WTC11 (cell line): Measurements from ENCODE around the gene CAMSAP1. TPM values are rescaled to one million over a fixed set of nuclear protein-coding genes. Genes with fewer than 3 reads are reported as not detected.

ENCODE experiments used
- ATAC-seq: fragments of 200-7000 bp; cut with Tn5 transposase; 2 replicates; pipeline ENCODE4 v1.10.0; 2021; ENCODE audit warnings: mild to moderate bottlenecking, moderate library complexity
- CTCF ChIA-PET: fragments of 300-600 bp; sonication (Branson Sonifier 250); formaldehyde crosslinking; loops from one replicate; lab custom pipeline; 2021; ENCODE audit warnings: antibody characterized with exemption; lab: Charles Lee
- POLR2A ChIA-PET: fragments of 350-600 bp; sonication (Branson Sonifier 250); formaldehyde crosslinking; loops from one replicate; lab custom pipeline; 2021; ENCODE audit warnings: antibody characterized with exemption; lab: Charles Lee
- DNase-seq: peaks from one replicate; pipeline ENCODE4 v3.0.0; 2021; ENCODE audit warnings: low spot score
- H3K27ac Mint-ChIP-seq: 2 replicates; pipeline ENCODE4 v1.8.0; 2021; ENCODE audit warnings: mixed read lengths
- H3K27me3 Mint-ChIP-seq: 2 replicates; pipeline ENCODE4 v1.8.0; 2021; ENCODE audit warnings: low read depth, mild to moderate bottlenecking, moderate library complexity, mixed read lengths
- H3K36me3 Mint-ChIP-seq: 2 replicates; pipeline ENCODE4 v1.8.0; 2021; ENCODE audit warnings: mixed read lengths
- H3K4me1 Mint-ChIP-seq: 2 replicates; pipeline ENCODE4 v1.8.0; 2022; ENCODE audit warnings: mixed read lengths
- H3K4me3 Mint-ChIP-seq: 2 replicates; pipeline ENCODE4 v1.8.0; 2021; ENCODE audit warnings: mild to moderate bottlenecking, moderate library complexity, mixed read lengths
- H3K9me3 Mint-ChIP-seq: 2 replicates; pipeline ENCODE4 v1.8.0; 2021; ENCODE audit warnings: mixed read lengths
- AFF4 ChIP-seq: sonication (generic); formaldehyde crosslinking; IDR thresholded peaks from 2 replicates; pipeline ENCODE4 v1.8.1; 2023; ENCODE audit warnings: mild to moderate bottlenecking, missing genetic modification reagents, borderline replicate concordance
- ATF1 ChIP-seq: sonication (generic); formaldehyde crosslinking; IDR thresholded peaks from 2 replicates; pipeline ENCODE4 v1.8.1; 2023; ENCODE audit warnings: mild to moderate bottlenecking, moderate library complexity, missing genetic modification reagents
- ATF3 ChIP-seq: sonication (generic); formaldehyde crosslinking; conservative IDR thresholded peaks from 2 replicates; pipeline ENCODE4 v1.8.1; 2022; ENCODE audit warnings: mild to moderate bottlenecking, missing genetic modification reagents
- CREM ChIP-seq: sonication (generic); formaldehyde crosslinking; IDR thresholded peaks from 2 replicates; pipeline ENCODE4 v1.8.1; 2022; ENCODE audit warnings: mild to moderate bottlenecking, missing genetic modification reagents, moderate library complexity
- E2F4 ChIP-seq: sonication (generic); formaldehyde crosslinking; IDR thresholded peaks from 2 replicates; pipeline ENCODE4 v1.8.1; 2022; ENCODE audit warnings: low read depth, mild to moderate bottlenecking, moderate library complexity, missing genetic modification reagents, borderline replicate concordance
- EMX1 ChIP-seq: fragments of 250-450 bp; sonication (Bioruptor Pico); IDR thresholded peaks from 2 replicates; pipeline ENCODE4 v1.8.0; 2021; ENCODE audit warnings: mild to moderate bottlenecking
- FOXJ3 ChIP-seq: sonication (generic); formaldehyde crosslinking; IDR thresholded peaks from 2 replicates; pipeline ENCODE4 v1.9.0; 2021; ENCODE audit warnings: missing genetic modification reagents, mild to moderate bottlenecking, borderline replicate concordance
- FOXP1 ChIP-seq: sonication (generic); formaldehyde crosslinking; IDR thresholded peaks from 2 replicates; pipeline ENCODE4 v1.8.0; 2022; ENCODE audit warnings: missing genetic modification reagents, mild to moderate bottlenecking, moderate library complexity, borderline replicate concordance
- HMGA2 ChIP-seq: fragments of 250-450 bp; sonication (Bioruptor Pico); IDR thresholded peaks from 2 replicates; pipeline ENCODE4 v1.4.0; 2021; ENCODE audit warnings: mild to moderate bottlenecking, moderate library complexity
- IRF2 ChIP-seq: sonication (generic); formaldehyde crosslinking; IDR thresholded peaks from 2 replicates; pipeline ENCODE4 v1.8.0; 2022; ENCODE audit warnings: low read depth, missing genetic modification reagents, borderline replicate concordance
- NFATC4 ChIP-seq: fragments of 250-450 bp; sonication (Bioruptor Pico); IDR thresholded peaks from 2 replicates; pipeline ENCODE4 v1.9.0; 2021; ENCODE audit warnings: mild to moderate bottlenecking
- RORB ChIP-seq: fragments of 250-450 bp; sonication (Bioruptor Pico); IDR thresholded peaks from 2 replicates; pipeline ENCODE4 v1.9.0; 2021; ENCODE audit warnings: mild to moderate bottlenecking
- SOX15 ChIP-seq: fragments of 250-450 bp; sonication (Bioruptor Pico); IDR thresholded peaks from 2 replicates; pipeline ENCODE4 v1.9.0; 2021; ENCODE audit warnings: mild to moderate bottlenecking
- SP1 ChIP-seq: sonication (generic); formaldehyde crosslinking; conservative IDR thresholded peaks from 2 replicates; pipeline ENCODE4 v1.8.1; 2022; ENCODE audit warnings: missing genetic modification reagents
- STAT6 ChIP-seq: sonication (generic); formaldehyde crosslinking; conservative IDR thresholded peaks from 2 replicates; pipeline ENCODE4 v1.8.1; 2023; ENCODE audit warnings: mild to moderate bottlenecking, low read depth, missing genetic modification reagents, moderate library complexity
- TEAD1 ChIP-seq: sonication (generic); formaldehyde crosslinking; IDR thresholded peaks from 2 replicates; pipeline ENCODE4 v1.8.0; 2022; ENCODE audit warnings: mild to moderate bottlenecking, missing genetic modification reagents
- ZNF317 ChIP-seq: sonication (generic); formaldehyde crosslinking; IDR thresholded peaks from 2 replicates; pipeline ENCODE4 v1.8.1; 2023; ENCODE audit warnings: low read depth, mild to moderate bottlenecking, moderate library complexity, missing genetic modification reagents, borderline replicate concordance
- ZNF671 ChIP-seq: fragments of 250-450 bp; sonication (Bioruptor Pico); IDR thresholded peaks from 2 replicates; pipeline ENCODE4 v1.8.0; 2021; ENCODE audit warnings: mild to moderate bottlenecking
- total RNA-seq: library from RNA; stranded (reverse); gene quantifications from 3 replicates; pipeline ENCODE4 v1.2.3, GENCODE V29; 2021
- TF ChIP-seq, protein P1 (sequence below): sonication (generic); formaldehyde crosslinking; IDR thresholded peaks from 2 replicates; pipeline ENCODE4 v1.8.0; 2023; ENCODE audit warnings: missing genetic modification reagents, mild to moderate bottlenecking, borderline replicate concordance
- TF ChIP-seq, protein P2 (sequence below): sonication (generic); formaldehyde crosslinking; IDR thresholded peaks from 2 replicates; pipeline ENCODE4 v1.8.1; 2023; ENCODE audit warnings: mild to moderate bottlenecking, missing genetic modification reagents

CAMSAP1 gene
- total RNA-seq, 1 experiment from 2014 or later, result 40.5 TPM

GRCh38 chr9:135796784-135797485 lies 110.4 kb downstream of the CAMSAP1 start:
- no peak overlapping the region for H3K27ac Mint-ChIP-seq
- no peak overlapping the region for H3K4me3 Mint-ChIP-seq
- H3K4me1 Mint-ChIP-seq, result no peaks in the 10 kb centered on the region
- DNase-seq, result no peak
- H3K27me3 Mint-ChIP-seq, result no peaks in the 10 kb centered on the region
- ATAC-seq, result no peak
- no peak for TF ChIP-seq ZNF671 (CRISPR knock-in tag)
- no peak for TF ChIP-seq RORB (CRISPR knock-in tag)
- no peak for TF ChIP-seq AFF4
- no peak for TF ChIP-seq STAT6
- TF ChIP-seq, protein P1, sequence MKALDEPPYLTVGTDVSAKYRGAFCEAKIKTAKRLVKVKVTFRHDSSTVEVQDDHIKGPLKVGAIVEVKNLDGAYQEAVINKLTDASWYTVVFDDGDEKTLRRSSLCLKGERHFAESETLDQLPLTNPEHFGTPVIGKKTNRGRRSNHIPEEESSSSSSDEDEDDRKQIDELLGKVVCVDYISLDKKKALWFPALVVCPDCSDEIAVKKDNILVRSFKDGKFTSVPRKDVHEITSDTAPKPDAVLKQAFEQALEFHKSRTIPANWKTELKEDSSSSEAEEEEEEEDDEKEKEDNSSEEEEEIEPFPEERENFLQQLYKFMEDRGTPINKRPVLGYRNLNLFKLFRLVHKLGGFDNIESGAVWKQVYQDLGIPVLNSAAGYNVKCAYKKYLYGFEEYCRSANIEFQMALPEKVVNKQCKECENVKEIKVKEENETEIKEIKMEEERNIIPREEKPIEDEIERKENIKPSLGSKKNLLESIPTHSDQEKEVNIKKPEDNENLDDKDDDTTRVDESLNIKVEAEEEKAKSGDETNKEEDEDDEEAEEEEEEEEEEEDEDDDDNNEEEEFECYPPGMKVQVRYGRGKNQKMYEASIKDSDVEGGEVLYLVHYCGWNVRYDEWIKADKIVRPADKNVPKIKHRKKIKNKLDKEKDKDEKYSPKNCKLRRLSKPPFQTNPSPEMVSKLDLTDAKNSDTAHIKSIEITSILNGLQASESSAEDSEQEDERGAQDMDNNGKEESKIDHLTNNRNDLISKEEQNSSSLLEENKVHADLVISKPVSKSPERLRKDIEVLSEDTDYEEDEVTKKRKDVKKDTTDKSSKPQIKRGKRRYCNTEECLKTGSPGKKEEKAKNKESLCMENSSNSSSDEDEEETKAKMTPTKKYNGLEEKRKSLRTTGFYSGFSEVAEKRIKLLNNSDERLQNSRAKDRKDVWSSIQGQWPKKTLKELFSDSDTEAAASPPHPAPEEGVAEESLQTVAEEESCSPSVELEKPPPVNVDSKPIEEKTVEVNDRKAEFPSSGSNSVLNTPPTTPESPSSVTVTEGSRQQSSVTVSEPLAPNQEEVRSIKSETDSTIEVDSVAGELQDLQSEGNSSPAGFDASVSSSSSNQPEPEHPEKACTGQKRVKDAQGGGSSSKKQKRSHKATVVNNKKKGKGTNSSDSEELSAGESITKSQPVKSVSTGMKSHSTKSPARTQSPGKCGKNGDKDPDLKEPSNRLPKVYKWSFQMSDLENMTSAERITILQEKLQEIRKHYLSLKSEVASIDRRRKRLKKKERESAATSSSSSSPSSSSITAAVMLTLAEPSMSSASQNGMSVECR, result no peak
- TF ChIP-seq NFATC4 (CRISPR knock-in tag), result no peak
- no peak for TF ChIP-seq ATF1
- no peak for TF ChIP-seq SP1 (CRISPR knock-in tag)
- TF ChIP-seq TEAD1 (CRISPR knock-in tag), result no peak
- TF ChIP-seq EMX1 (CRISPR knock-in tag), result no peak
- no peak for TF ChIP-seq ATF3 (CRISPR knock-in tag)
- H3K9me3 Mint-ChIP-seq, result peaks cover 6% of the 10 kb centered on the region
- ChIA-PET POLR2A (no interaction called here), CTCF (interaction anchor here (0.6 to 3.7 kb wide), 23 partner anchors 9 to 420 kb away, joined by 3 to 27 read pairs (median 3); partner anchors contain the start of gene UBAC1)
- H3K36me3 Mint-ChIP-seq, result no peaks in the 10 kb centered on the region

DNA sequence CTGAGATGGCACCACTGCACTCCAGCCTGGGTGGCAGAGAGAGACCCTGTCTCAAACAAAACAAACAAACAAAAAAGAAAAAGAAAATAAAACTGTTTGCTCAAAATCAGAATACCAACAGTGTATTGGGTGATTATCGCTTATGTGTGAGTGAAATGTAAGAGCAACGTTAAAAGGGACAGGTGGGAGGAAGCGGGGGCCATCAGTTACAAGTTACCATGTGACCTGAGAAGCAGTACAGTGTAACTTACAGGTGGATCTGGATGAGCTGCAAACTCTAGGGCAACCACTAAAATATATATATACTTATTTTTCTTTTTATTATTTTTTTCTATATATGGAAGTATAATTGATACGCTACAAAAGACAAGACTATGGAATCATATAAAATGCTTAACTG lies 112.0 kb downstream of the CAMSAP1 start:
- Mint-ChIP-seq H3K4me1 (no peaks in the 10 kb centered on the region), H3K9me3 (no peaks in the 10 kb centered on the region), H3K36me3 (no peaks in the 10 kb centered on the region), H3K27me3 (no peaks in the 10 kb centered on the region), H3K4me3 (no peak overlapping the region), H3K27ac (no peak overlapping the region)
- TF ChIP-seq, protein P2, sequence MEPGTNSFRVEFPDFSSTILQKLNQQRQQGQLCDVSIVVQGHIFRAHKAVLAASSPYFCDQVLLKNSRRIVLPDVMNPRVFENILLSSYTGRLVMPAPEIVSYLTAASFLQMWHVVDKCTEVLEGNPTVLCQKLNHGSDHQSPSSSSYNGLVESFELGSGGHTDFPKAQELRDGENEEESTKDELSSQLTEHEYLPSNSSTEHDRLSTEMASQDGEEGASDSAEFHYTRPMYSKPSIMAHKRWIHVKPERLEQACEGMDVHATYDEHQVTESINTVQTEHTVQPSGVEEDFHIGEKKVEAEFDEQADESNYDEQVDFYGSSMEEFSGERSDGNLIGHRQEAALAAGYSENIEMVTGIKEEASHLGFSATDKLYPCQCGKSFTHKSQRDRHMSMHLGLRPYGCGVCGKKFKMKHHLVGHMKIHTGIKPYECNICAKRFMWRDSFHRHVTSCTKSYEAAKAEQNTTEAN, result no peak
- TF ChIP-seq HMGA2 (no peak), ZNF317 (CRISPR knock-in tag) (no peak), CREM (CRISPR knock-in tag) (no peak), IRF2 (CRISPR knock-in tag) (no peak), TEAD1 (CRISPR knock-in tag) (no peak), FOXP1 (no peak), FOXJ3 (CRISPR knock-in tag) (no peak), E2F4 (CRISPR knock-in tag) (no peak), SOX15 (CRISPR knock-in tag) (no peak)
- ATAC-seq (no peak), DNase-seq (no peak)
- ChIA-PET POLR2A (no interaction called here), CTCF (interaction anchor here (0.7 to 1.2 kb wide), 2 partner anchors 10 to 12 kb away, joined by 3 to 5 read pairs; no protein-coding TSS in a partner anchor)
